ENCODE results near the gene RNF5. TPM values are rescaled to one million over a fixed set of nuclear protein-coding genes. Genes with fewer than 3 reads are reported as not detected.
A peak's percentile ranks its signal among the peaks of the same experiment; 100 is the strongest.

The RNF5 gene
- total RNA-seq, 1 experiment from 2014 or later, result 85.4 TPM

- no TSS peak for BruUV-seq (replicated peaks)
- Mint-ChIP-seq H3K36me3 (ENCODE audit: insufficient read depth, unreplicated experiment) (peaks cover 66% of the 10 kb centered on the region), H3K4me1 (ENCODE audit: low read depth, unreplicated experiment) (peaks cover 25% of the 10 kb centered on the region), H3K4me3 (ENCODE audit: low read depth, unreplicated experiment) (peak overlapping the region; percentile 80), H3K27ac (ENCODE audit: unreplicated experiment) (peak overlapping the region; percentile 70), H3K9me3 (ENCODE audit: low read depth, unreplicated experiment) (no peaks in the 10 kb centered on the region), H3K27me3 (ENCODE audit: unreplicated experiment) (no peaks in the 10 kb centered on the region)
- CTCF ChIA-PET, result interaction anchor here (0.5 to 1.8 kb wide), 7 partner anchors 10 to 1119 kb away, joined by 3 to 8 read pairs (median 5); no protein-coding TSS in a partner anchor
- TF ChIP-seq, protein P1, sequence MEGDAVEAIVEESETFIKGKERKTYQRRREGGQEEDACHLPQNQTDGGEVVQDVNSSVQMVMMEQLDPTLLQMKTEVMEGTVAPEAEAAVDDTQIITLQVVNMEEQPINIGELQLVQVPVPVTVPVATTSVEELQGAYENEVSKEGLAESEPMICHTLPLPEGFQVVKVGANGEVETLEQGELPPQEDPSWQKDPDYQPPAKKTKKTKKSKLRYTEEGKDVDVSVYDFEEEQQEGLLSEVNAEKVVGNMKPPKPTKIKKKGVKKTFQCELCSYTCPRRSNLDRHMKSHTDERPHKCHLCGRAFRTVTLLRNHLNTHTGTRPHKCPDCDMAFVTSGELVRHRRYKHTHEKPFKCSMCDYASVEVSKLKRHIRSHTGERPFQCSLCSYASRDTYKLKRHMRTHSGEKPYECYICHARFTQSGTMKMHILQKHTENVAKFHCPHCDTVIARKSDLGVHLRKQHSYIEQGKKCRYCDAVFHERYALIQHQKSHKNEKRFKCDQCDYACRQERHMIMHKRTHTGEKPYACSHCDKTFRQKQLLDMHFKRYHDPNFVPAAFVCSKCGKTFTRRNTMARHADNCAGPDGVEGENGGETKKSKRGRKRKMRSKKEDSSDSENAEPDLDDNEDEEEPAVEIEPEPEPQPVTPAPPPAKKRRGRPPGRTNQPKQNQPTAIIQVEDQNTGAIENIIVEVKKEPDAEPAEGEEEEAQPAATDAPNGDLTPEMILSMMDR (IDR thresholded peaks at IDR 0.05; ENCODE audit: unreplicated experiment), result no peak
- intact Hi-C loops (cut with micrococcal nuclease; ENCODE audit: unreplicated experiment), result loop anchor here (10.0 kb wide), 1 partner anchor 245 kb away; the partner anchor contains the start of gene CFB
- DNase-seq, result no peak
These were observed 11.5 kb downstream of the RNF5 start for GRCh38 chr6:32189742-32190053.

DNA sequence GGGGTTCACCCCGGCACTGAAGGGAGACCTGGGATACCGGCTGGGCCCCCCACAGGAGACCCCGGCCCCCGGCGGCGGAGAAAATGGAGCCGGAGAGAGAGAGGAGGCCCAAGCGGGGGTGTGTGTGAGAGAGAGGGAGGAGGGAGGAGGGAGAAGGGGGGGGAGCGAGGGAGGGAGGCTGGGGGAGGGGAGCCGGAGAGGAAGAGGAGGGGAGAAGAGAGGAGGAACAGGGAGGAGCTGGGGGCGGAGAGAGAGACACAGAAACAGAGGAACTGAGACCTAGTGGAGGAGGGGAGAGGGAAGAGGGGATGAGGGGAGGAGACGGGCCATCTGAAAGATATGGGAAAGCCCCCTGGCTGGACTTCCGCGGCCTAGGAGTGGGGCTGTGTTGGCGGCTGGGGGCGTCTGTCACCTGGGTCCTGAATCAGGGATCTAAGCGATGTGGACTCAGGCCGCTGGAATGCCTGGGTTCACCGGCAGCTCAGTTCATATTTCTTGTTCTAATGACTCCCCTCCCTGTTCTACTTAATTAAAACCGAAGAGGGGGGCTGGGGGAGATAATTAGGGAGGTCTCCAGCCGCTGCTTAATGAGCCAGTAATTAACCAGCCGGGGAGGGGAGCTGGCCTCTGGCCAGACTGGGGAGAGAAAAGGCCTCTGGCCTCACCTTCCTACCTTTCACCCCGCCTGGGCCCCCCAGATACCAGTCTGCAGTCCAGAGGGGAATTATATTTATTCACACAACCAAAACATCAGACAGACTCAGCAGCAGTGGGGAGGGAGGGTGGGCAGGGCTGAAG is 12.0 kb downstream of the RNF5 start, which contains the start of gene PBX2:
Gene PBX2 (minus strand): TSS at position 149 of the 798 bp plus-strand sequence. CDS start 287 bp downstream, outside the sequence.
- DNase-seq, result peak; percentile 92
- peaks cover 30% of the 10 kb centered on the region for H3K4me1 Mint-ChIP-seq (ENCODE audit: low read depth, unreplicated experiment)
- BruUV-seq (replicated peaks), result TSS peak; percentile 92
- CTCF ChIA-PET, result interaction anchor here (0.6 to 1.8 kb wide), 9 partner anchors 11 to 1308 kb away, joined by 3 to 8 read pairs (median 5); partner anchors contain the start of gene NOTCH4
- no peaks in the 10 kb centered on the region for H3K9me3 Mint-ChIP-seq (ENCODE audit: low read depth, unreplicated experiment)
- H3K27me3 Mint-ChIP-seq (ENCODE audit: unreplicated experiment), result no peaks in the 10 kb centered on the region
- H3K27ac Mint-ChIP-seq (ENCODE audit: unreplicated experiment), result peak within 1 kb of the TSS; percentile 70
- H3K4me3 Mint-ChIP-seq (ENCODE audit: low read depth, unreplicated experiment), result peak within 1 kb of the TSS; percentile 80
- TF ChIP-seq, protein P1 (IDR thresholded peaks at IDR 0.05; ENCODE audit: unreplicated experiment), result no peak
- peaks cover 71% of the 10 kb centered on the region for H3K36me3 Mint-ChIP-seq (ENCODE audit: insufficient read depth, unreplicated experiment)
- intact Hi-C loops (cut with micrococcal nuclease; ENCODE audit: unreplicated experiment), result loop anchor here (10.0 kb wide), 1 partner anchor 245 kb away; the partner anchor contains the start of gene CFB

GRCh38 chr6:32190911-32191677 is 12.9 kb downstream of the RNF5 start:
- Mint-ChIP-seq H3K4me3 (ENCODE audit: low read depth, unreplicated experiment) (peak overlapping the region; percentile 80), H3K4me1 (ENCODE audit: low read depth, unreplicated experiment) (peaks cover 34% of the 10 kb centered on the region)

More at GRCh38 chr6:32190911-32191677, 12.9 kb downstream of the RNF5 start:
- no peaks in the 10 kb centered on the region for H3K27me3 Mint-ChIP-seq (ENCODE audit: unreplicated experiment)
- intact Hi-C loops (cut with micrococcal nuclease; ENCODE audit: unreplicated experiment), result loop anchor here (10.0 kb wide), 1 partner anchor 246 kb away; the partner anchor contains the start of gene CFB
- peaks cover 72% of the 10 kb centered on the region for H3K36me3 Mint-ChIP-seq (ENCODE audit: insufficient read depth, unreplicated experiment)
- no TSS peak for BruUV-seq (replicated peaks)
- TF ChIP-seq, protein P1 (IDR thresholded peaks at IDR 0.05; ENCODE audit: unreplicated experiment), result no peak
- peak overlapping the region; percentile 54 for H3K27ac Mint-ChIP-seq (ENCODE audit: unreplicated experiment)
- CTCF ChIA-PET, result interaction anchor here (1.0 to 1.8 kb wide), 2 partner anchors 14 to 81 kb away, joined by 5 to 8 read pairs; no protein-coding TSS in a partner anchor
- DNase-seq, result no peak
- no peaks in the 10 kb centered on the region for H3K9me3 Mint-ChIP-seq (ENCODE audit: low read depth, unreplicated experiment)

Data from Calu3 (cell line).